GM18502 (cell line): ENCODE data around the gene EPHB6.

ENCODE experiments used
- ATAC-seq: cut with Tn5 transposase; IDR thresholded peaks from one replicate; pipeline ENCODE4 v1.9.1; 2021; ENCODE audit warnings: mild to moderate bottlenecking; ENCODE audit not compliant: unreplicated experiment, poor library complexity

The EPHB6 gene

DNA sequence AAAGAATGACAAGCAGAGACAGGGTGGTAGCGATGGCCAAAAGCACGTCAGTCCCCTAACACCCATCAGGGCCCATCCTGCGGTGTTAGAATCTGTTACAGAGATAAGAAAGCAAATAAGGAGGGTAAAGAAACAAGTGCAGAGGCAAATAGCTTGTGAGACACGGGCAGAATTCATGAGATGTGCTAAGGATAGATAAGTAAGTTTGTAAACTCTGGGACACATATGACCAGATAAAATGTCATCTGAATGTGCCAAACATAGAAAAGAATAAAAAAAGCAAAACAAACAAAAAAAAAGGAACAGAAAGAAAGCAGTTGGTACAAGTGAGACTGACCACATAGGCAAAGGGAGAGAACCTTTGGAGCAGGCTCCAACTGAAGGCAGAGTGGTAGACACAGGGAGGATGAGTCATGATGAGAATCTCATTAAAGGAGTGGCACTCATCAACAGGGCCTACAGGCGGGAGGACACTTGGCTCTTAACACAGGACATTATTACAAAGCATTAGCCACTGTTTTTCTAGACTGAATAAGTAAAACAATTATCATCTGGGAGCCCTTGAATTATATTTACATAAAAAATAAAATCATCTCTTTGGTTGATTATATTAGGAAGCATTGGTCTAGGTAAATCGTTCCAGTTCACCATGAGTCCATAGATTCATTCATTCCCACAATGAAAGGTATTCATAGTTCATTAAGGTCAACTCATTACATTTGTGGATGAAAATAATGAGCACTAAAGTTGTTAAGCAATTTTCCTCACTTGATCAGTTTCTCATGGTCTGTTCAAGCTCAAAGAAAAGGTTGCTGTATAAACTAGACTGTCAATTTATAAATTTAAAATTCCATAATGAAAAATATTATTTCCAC lies 21.5 kb upstream of the EPHB6 start:
- peak; percentile 77 for ATAC-seq

DNA sequence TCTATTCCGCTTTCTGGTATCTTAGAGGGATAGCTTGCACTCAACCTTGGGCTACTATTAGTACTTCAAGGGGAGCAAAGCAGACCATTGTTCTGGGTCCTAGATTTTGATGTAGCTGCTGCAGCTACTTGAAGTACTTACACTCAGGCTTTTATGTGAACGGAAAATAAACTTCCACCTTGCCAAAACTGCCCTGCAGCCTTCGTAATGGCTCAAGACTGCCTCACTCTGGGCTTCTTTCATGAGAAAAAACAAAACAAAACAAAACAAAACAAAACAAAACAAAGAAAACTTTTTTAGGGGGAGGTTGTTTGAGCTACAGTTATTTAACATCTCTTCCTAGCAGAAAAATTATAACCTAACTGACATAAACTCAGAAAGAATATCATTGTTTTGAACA lies 19.4 kb upstream of the EPHB6 start:
- ATAC-seq: no peak

DNA sequence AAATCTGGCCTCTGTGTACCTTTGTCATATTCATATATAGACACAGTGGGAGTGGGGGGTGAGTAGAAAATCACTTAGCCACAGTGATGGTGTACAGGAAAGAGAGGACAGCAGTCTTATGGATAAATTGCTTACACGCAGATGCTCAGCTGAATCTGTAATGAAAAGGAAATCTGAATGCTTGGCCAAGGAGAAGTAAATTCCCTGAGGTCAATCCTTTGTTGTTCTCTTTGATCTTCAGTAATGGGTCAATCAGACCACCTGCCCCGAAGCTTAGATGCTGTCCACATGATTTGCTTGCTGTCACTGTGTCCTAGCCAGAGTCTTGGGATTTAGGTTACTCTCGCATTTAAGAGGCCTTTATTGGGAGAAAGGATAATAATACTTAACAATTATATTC lies 18.4 kb upstream of the EPHB6 start:
- no peak for ATAC-seq

DNA sequence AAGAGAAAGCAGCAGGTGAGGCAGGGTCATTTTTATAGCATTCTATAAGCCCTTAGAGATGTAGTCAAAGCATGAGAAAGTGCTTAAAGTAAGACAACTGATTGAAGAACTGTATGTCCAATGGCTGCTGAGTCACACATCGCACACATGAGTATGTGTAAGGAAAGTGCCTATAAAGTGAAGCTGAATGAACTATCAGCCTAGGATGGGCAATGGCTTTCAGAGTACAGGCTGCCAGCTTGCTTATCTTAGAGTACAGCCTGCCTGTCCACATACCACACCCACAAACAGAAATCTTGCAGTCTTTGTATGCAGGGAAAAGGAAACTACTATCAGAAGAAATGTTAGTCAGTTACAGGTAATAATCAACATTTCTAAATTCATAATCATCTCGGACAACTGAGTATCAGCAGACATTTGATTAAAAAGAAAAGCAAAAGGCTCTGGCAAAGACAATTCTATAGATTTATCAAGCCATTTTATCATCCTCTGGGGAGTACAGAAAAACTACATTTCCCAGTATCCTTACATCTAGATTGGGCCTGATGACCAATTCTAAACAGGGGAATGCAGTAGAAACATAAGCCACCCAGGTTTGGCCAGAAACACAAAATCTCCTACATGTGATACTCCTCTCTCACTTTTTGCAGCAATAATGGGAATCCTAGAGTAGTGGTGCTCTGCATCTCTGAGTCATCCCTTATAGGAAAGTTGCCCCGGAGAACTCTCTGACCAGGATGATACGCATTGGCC lies 16.2 kb upstream of the EPHB6 start:
- no peak for ATAC-seq

DNA sequence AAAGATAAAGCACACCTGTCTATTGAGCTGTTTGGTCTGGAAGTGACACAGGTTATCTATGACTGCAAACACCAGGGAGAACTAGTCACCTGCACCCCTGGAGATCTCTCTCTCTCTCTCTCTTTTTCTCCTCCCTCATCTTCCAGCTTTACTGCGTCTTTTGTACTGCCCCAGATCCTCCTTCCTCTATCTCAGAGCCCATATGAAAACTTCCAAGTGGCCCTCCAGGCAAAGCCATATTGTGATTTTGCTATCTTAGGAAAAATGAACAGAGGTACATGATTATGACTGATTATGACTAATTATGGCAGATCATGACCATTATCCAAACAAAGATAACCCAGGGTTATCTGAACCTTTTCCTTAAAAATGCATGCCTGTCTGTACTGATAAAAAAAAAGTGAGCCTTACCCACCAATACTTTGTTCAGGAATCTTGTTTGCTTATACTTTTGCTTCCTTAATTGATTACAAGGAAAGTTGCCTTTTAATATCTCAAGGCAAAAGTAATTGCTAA lies 12.6 kb upstream of the EPHB6 start:
- ATAC-seq: no peak

DNA sequence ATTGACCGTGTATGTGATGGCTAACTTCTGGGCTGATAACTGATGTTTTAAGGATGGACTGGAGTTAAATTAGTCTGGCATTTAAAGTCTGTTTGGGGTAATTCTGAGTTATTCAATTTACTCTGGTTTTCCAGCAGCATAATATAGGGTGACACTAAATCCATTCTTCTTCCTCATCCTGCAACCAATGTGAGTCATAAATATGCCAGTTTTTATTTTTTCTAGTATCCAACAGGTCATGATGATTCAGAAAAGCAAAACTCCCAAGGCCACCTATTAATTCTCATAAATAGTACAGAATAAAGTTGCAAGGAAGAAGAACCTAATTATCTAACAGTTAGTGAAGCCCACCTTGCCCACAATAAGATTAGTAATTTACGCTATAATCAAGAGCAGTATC lies 7.5 kb upstream of the EPHB6 start:
- no peak for ATAC-seq

DNA sequence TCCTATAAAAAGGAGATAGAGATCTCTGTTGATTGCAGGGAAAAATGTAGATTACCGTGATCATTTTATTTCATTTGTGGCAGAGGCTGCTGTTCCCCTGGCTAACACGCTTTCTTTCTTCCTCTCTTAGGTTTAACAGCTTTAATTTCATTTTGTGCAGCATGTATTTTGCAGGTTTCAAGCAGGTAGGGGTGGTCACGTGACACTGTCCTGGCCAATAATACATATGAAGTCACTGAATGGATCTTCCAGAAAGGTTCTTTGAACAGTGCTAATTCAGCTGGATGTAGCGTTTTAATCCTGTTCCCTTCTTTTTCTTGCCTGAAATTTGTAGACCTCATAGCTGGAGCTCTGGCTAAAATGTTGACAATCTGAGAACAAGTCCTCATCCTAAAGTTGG lies 3.6 kb upstream of the EPHB6 start:
- no peak for ATAC-seq

DNA sequence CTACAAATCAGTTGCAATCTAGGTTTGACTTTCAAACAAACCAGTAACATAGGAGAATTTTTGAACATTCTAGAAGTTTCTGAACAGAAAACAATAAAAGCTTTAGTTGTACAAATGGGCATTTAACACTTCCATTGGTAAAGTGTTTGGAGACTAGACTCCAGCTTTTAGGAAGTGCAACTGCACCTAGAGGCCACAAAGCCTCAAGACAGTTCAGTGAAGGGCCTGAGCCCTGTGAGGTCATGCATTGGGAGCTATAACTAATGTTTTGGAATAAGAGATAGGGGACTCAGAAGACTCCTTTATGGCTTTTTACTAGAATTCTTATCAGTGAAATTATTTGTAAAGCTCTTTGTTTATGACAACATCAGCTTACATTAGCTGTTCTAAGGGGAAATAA lies 3.0 kb upstream of the EPHB6 start:
- no peak for ATAC-seq

DNA sequence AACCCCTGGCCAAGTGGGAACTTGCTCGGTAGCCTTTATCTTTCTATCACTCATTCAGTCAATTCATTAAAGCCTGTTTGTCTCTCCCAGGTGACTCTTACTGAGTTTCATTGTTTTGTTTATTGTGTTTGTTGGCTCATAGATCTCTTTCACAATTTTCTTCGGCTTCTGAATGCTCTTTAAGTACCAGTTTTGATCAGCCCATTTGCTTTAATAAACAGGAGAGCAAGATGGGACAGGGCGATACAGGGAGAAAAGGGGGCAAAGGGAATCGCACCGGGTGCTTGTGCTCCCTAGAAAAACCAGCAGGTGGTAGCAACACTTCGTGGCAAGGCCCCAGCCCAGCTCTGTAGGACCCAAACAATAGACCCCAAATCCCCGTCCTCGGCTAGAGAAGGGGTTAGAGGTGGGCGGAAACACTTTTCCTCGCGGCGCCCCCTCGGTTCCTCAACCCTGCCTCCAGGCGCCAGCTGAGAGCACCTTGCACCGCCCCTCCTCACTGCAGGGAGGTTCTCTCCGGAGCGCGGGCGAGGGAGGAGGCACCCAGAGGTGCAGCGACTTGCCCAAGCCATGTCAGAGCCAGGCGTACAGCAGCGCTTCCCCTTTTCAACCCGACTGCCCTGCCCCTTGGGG lies 1.0 kb upstream of the EPHB6 start:
- peak; percentile 89 for ATAC-seq

DNA sequence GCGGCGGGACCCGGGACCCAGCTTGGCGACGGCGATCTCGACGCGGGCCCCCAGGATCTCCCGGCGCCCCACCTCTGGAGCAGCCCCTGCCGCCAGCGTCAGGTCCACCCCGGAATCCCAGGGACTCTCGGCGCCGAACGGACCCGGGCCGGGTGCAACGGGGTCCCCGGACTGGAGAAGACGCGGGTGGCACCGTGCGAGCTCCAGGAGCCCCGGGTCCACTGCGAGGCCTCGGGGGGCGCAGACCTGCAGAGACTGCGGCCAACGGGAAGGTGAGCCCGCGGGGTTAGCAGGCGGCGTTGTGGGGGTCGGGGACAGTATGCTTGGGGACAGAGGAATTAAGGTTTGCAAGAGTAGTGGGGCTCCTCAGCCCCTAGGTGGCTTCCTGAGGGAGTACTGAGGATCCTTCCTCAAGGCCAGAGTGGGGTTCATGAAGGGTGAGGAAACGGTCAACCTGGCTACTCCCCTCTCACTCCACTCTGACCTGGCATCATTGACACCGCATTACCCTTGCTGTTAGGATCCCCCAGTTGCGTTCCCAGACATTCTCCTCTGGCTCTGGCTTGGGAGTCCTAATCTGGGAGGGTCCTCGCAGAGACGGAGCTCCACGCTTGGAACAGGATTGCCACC lies 353 bp downstream of the EPHB6 start:
- ATAC-seq: peak; percentile 11

DNA sequence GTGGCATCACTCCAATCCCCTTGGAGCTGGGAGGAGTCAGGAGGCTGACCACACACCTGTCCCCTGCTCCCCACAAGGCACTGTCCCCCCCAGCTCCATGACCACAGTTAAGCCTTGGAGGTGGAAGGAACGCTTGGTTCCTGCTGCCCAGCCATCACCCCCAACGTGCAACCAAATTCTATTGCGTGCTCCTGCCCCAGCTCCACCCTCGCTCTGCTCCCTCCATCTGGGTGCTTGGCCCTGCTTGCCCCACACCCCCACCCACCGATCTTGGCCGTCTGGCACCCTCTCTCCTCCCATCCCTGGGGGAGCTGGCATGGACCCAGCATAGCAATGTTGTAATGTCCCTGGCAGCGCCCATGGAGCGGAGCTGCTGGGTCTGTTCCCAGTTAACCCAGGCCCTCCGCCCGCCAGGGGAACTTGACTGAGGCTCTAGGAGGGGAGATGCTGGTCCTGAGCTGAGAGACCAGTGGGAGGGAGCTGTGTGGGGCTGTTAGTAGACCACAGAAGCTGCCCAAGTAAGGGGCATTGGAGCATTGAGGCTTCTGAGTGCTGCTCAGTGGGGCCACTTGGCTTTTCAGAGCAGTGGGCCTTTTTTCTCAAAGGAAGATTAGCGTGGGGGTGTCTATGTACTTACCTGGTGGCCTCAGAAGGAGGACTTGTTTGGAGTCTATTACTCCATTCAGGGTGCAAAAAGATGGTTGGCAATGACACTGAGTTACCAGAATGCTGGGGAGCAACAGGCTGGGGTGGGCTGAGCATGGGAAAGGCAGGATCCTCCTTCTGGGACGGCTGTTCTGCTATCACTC lies 1.1 kb downstream of the EPHB6 start:
- ATAC-seq: no peak

DNA sequence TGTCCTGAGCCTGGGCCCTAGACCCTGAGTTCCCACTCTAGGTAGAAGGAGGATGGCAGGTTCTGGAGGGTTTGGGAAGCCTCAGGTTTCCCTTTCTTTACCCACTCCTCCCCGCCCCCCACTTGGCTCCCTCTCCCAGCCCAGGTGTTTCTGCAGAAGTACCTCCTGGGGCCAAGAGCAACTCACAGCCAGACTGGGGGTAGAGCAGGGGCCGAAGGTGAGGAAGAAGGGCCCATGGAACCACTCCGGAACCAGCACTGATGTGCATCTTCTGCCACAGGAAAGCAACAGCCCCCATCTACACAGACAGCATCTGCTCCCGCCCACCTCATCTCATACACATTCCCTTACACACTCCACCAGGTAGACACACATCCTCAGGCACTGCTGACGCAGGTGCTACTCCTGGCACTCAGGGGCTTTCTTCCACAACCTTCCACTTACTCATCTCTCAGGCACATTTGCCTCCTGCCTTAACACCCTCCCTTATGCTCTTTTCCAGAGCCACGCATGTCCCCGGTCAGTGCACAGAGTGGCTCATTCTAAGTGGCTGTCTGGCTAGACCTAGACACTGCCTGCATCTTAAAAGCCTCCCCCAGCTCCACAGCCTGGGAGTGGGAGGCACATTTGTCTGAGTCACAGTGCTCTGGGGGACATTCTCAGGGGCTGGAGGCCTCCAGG lies 1.8 kb downstream of the EPHB6 start:
- ATAC-seq: no peak

DNA sequence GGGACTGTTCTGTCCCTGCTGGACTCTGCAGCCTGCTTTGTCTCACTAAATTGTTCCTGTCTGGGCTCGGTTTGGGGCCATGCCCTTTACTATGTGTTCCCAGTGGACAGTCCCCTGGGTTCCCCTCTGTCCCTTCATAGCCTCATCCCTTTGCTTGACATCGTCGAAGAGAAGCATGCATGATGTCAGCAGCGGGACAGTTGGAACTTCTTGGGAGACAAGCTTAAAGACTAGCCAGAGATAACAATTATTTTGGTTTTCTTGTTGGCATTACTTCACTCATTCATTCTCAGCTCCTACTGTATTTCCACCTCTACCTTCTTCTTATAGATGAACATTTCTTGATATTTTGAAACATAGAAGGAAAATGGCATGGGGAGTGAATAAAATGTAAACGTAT lies 2.7 kb downstream of the EPHB6 start:
- no peak for ATAC-seq

DNA sequence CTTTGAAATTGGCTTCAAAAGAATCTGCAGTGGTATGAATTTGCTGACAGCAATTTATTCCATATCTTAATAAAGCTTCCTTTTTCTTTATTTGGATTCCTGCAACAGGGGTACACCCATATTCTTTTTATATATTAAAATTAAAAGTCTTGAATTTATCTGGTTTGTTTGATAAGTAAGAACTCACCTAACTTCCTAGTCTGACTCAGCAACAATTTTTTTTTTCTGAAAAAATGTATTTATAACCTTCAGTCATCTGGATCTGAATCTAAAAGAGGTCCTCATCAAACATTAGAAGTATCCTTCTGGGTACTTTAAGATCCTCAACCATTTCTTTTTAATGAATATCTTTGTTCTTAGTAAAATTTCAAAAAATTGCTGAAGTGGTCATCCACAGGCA lies 4.5 kb downstream of the EPHB6 start:
- ATAC-seq: no peak

DNA sequence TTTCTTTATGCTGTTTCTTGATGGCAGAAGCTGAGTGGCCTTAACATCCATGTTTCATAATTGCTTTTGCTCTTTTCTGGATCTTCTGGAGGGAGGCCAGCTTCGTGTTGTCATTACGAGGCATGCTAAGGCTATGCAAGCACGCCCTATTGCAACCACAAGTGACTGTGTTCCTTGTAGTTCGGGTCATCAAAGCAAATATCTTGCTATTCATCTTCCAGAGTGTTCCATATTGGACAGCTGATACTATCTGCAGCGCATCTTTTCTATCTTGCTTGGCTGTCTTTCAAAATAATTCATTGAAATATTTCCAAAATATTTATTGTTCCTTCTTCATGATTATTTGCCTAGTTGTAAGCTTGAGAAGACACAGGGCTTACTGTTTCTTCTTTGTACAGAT lies 5.0 kb downstream of the EPHB6 start:
- ATAC-seq: no peak

DNA sequence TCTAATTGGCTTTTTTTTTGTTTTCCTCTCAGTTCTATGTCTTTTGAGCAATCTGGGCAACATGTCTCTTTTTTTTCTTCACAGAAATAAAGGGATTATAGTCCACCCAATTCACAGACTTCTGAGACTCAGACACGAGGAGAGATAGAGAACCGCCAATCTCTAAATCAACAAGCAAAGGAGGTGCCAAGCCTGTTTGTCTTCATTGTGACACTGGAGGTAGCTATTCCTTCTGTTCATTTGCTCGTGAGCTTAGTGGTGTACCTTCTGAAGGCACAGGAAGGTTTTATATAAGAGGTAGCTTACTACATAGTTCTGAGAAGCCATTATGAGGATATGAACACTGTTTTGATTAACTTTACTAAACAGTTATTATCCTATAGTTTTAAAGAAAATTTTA lies 6.1 kb downstream of the EPHB6 start:
- ATAC-seq: no peak

DNA sequence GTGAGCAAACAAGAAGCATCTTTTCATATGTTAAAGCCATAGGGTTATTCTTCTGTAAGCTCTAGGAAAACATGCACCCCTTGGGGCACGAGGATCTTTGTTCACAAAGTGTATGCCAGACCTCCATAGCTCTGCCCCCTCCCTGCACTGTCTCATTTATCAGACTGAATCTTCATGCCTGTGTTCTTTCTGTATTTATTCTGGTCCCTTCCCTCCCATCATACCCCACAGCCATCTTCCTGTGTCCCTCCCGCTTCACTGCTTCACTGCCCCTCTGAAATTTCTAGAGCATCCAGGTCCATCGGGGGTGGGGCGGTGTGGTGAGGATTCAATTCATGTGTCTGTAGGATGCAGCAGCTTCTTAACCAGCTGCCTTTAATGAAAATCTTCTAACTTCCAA lies 7.5 kb downstream of the EPHB6 start:
- ATAC-seq: no peak

DNA sequence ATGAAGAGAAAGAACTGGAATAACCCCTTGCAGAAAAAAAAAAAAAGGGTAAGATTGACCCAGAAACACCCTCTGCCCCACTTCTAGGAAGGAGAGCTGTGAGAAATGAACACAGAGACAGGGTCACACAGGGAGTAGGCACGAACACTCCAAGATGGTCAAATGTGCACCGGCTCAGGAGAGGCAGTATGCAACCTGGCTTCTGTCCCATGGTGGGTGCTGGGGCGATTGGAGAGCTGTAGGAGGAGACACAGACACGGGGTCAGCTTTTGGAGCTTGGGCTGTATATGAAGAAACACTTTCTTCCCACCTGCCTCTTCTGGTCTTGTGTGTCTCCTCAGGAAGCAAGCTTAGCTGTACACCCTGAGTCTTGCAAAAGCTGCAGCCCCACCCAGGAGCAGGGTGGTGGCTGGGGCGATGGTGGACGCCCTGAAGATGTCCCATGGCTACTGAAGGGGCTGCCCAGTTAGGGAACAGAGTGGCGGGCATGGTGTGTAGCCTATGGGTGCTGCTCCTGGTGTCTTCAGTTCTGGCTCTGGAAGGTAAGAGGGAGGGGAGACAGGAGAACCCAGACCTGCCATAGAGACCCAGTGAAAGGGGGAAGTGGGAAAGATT lies 8.0 kb downstream of the EPHB6 start:
- ATAC-seq: no peak
